ENCODE results near the gene RBP3.

Gene RBP3

DNA sequence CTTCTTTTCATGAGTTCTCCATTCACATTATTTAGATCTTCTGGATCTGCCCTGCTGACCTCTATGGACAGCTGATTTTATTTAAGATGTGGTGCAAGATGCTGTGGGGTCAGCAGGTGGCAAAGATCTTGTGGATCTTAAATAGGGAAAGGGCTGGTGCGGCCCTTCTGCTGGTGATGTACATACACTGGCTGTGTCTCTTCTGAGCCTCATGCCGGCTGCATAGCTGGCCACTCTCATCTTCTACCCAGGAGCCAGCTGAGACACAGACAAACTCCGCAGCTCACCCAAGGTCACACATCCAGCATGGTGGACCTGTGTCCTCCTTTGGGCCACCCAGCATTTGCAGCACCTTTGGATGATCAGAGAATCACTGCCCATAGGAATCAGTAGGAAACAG lies 9.7 kb downstream of the RBP3 start:
- no peak for DNase-seq (ENCODE audit: low read depth)

DNA sequence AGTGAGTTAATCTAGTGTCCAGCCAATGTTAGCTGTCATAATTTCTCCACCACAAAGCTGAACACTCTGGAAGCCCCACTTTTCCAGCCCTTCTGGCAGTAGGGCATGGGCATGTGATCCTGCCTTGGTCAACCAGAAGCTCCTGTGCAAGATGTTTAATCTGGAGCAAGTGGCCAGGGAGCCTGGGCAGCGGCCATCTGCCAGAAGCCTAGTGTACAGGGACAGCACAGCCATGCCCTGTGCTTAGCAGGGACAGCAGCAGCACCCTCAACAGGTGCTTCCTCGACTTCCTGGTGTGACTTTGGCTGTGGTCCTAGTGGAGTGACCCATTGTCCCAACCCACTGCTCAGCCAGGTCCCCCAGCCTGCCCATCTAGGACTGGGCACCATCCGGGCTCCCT lies 10.3 kb downstream of the RBP3 start:
- DNase-seq (ENCODE audit: low read depth) = no peak

DNA sequence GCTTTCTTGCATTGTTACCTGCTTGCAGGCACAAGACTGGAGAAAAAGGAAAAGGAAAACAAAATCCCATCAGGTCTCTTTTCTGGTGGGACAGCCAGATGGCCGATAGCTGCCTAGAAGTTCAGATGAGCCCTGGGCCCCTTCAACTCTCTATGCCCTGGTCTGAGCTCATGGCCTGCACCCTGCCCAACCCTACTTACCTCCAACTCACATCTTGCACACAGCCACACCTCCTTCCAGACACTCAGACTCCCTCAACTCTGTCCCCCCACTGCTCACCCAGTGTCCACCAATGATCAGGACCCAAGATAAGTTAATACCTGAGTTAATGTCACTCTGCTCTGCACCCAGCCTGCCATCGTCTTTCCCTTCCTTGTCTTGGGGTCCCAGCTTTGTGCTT lies 10.9 kb downstream of the RBP3 start:
- no peak for DNase-seq (ENCODE audit: low read depth)

DNA sequence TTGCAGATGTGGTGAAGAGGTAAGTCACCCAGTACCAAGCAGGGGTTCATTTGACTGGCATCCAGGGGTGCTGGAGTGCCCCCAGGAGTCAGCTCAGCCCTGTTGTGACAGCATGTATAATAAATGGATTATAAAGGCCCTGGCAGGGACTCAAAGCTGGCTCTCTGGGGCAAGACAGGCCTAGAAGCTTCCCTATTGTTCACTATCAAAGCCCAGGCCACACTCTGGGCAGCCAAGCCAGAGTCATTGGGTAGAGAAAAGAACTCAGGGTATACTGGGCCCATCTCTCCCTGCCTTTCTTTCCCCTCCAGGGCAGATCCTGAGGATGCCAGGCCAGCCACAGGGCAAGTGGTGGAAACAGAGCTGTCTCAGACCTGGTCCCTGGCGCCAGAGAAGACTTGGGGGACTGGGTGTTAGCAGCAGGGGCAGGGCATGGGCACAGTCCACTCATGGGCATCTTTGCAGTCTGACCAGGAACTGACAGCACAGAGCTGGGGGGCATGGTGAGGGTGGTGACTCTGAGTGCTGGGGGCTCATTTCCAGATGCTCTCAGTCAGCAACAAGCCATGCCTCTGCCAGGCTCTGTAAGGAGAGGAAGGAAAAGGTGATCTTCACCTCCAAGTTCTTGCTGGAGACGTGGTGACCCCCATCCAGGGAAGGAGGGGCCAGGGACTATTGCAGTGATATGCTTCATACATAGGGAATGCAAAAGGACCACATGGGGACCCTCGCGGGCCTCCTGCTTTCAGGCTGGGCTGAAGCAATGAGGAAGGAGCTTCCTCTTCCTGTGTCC lies 11.7 kb downstream of the RBP3 start:
- DNase-seq (ENCODE audit: low read depth) = no peak

DNA sequence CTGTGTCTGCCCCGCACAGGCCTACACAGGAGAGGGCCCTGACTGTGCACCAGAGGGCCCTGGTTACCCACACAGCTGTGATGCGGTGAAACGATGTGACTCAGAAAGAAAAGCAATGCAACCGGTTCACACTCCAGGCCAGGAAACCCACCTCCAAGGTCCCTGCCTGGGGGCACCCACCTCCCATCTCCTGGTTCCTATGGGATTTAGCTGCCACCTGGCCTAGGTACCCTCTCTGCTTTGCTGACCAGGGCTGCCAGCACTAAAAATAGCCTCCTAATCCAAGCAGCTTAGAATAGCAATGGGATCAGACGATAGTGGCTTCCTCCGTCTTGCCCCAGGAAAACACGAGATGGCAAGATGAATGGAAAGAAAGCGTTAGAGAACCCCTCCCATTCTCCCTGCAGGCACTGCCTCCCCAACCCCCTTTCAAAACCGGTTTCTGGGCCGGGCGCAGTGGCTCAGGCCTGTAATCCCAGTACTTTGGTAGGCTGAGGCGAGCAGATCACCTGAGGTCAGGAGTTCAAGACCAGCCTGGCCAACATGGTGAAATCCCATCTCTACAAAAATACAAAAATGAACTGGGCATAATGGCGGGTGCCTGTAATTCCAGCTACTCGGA lies 12.4 kb downstream of the RBP3 start:
- DNase-seq (ENCODE audit: low read depth) = no peak

DNA sequence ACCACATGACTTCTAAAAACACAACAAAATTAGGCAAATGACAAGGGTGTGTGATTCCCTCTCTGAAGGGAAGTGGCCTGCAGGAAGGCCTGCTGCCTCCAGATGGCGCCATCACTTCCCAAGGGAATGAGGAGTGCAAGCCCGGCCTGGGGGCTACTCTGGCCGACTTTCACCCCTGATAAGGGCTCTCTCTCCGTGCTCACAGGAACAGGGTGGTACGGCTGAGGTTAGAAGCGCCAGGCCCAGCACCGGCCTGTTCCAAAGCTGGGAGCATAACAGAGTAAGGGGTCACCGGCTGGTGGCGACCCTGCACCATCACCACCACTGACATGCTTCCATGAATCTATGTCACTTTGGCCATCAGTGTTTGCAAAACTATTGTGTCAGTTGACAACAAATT lies 13.1 kb downstream of the RBP3 start:
- DNase-seq (ENCODE audit: low read depth) = no peak

DNA sequence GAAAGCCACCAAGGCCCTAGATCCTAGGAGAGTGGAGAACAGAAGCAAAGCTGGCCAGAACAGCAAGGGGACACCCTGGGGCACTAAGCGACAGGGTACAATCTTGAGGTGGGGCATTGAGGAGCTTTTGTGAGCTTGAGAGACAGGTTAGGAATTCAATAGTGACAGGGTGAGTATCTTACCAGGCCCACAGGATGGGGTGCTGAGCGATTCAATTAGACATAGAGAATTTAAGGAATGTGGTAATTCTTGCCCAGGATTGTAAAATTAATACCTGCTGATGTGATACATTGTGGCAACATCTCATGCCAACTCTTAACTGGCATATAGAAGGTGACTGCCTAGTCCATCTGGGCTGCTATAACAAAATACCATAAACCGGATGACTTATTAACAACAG lies 14.0 kb downstream of the RBP3 start:
- no peak for DNase-seq (ENCODE audit: low read depth)

DNA sequence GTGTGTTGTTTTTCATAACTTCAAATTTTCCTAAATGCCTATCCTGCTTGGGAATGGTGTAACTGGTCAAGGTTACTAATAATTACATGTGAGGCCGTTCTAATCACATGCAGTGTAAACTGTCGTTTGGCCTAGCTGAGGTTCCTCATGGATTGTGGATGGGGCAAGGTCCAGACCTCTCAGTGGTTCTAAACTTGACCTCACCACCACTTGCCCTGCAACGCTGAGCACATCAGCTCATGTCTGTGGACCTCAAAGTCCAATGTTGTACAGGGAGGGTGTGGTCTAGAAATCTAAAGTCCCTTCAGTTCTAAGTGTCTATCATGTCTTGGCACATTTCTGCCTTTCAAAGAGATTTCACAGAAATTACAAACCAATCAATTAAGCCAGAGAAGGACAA lies 15.6 kb downstream of the RBP3 start:
- DNase-seq (ENCODE audit: low read depth) = no peak

DNA sequence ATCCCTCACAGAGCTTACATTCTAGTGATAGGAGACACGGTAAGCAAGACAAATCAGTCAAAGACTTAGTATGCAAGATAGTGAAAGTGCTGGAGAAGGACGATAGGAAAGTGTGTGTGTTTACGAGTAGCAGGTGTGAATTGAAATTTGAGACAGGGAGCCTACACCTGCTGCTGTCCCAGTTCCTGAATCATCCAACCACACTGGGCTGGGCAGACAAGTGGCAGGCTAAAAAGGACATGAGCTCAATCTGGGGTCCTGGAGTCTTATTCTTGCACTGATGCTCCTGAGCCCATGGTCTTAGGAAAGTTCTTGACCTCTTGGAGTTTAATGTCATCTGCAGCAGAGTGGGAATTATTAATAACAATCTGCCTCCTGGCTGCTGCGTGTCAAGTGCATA lies 16.2 kb downstream of the RBP3 start:
- DNase-seq (ENCODE audit: low read depth) = no peak

DNA sequence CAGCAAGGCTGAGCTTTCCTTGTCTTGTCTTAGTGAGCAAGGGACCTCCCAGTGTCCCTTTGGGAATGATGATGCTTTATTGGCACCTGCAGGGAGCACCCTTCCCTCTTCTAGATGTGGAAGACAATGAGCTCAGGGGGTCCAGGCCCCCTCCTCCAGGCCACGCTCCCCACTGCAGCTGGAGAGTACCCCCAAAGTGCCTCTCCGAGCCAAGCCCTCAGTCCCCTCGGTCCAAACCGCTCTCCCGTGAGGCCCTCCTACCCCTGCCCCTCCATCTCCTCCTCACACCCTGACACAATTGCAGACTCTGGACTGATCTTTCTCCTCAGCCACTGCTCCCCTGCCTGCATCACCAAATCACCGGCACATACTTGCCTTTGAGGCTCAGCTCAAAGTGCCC lies 16.7 kb downstream of the RBP3 start:
- no peak for DNase-seq (ENCODE audit: low read depth)

DNA sequence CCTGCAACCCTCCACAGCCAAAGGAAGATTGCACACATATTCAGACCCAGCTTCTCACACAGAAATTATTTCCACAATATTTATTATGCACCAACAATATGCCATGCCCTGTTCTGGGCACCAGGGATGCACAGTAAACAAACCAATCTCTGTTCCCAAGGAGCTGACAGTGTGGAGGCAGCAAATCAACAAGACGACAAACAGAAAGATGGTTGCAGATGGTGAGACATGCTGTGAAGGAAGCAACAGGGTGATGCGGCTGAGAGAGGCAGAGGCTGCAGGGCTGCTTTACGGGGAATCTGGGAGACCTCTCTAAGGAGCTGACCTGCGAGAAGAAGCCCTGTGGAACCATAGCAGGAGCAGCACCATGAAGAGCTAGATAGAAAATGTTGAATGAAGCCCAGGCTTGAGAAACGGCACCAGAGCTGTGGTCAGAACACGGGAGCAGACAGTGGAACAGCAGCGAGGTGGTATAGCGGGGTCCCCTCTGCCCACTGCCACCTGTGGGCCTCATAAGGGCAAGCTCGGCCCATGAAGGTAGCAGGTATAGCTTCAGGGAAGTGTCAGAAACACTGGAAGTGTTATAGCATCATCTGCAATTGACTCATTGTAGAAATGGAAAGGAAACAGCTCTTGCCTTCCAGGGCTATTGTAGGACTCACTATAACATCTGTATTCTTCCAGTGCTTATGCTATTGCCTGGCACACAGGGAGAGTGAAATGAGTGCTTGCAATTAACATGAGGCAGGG lies 17.4 kb downstream of the RBP3 start:
- DNase-seq (ENCODE audit: low read depth) = no peak

DNA sequence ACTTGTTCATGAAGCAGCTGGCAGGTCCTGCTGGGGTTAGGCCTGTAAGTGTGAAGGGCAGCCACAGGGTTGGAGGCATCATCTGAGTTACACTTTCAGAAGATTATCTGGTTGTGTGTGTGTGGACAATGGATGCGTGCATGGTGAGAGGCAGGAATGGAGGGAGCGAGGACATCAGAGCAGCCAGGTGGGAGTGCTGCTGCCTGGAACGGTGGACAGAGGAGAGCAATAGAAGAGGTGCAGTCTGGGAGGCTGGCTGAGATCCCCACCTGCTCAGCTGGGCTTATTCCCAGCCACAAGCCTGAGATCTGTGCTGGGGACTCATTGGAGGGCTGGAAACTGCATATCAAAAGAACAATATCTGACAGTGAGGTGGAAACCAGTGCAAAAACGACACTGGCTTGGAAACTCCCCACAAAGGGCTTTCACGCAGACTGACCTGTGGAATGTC lies 18.0 kb downstream of the RBP3 start:
- no peak for DNase-seq (ENCODE audit: low read depth)

DNA sequence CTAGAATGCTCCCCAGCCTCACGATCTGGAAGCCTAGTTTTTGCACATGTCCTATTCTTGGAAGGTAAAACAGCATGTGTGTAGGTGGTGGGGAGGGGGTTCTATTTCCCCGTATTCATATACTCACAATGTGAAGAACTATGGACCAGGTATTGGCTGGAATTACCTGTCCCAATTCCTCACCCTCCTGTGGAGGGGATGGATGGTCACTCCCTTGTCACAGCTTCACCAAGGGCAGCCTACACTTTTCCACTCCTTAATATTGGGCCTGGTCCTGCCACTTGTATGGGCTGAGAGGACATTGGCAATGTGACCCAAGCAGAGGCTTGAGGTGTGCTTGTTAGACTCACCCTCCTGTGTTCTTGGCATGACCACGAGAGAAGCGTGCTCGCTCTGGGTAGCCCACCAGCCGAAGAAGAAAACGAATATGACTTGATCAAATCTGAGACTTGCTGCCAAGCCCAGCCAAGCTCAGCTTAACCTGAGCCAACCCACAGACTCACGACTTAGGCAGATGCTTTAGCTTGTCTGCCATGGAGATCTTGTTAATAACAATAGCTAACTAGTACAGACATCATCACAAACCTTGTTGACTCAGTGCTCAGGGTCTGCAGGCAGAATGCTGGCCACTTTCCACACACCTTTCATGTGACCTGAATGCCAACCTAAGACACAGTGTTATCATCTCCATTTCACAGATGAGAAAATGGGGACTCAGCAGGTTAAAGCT lies 18.7 kb downstream of the RBP3 start:
- no peak for DNase-seq (ENCODE audit: low read depth)

DNA sequence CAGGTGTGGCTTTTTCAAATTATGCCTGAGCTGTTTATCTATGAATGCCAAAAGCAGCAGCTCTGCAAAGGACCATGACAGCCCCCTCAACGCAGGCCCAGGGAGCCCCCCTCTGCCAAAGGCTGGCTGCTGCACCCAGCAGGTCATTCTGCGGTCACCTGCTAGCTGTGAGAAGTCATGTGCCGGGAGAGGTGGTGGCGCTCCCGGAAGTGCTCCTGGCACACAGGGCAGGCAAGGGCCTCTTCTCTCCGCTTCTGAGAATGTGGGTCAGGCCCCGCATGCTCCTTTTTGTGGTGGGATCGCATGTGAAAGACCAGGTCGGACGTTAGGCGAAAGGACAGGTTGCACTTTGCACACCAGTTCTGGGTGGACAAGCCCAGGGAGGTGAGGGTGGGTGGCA lies 19.5 kb downstream of the RBP3 start:
- DNase-seq (ENCODE audit: low read depth) = no peak

DNA sequence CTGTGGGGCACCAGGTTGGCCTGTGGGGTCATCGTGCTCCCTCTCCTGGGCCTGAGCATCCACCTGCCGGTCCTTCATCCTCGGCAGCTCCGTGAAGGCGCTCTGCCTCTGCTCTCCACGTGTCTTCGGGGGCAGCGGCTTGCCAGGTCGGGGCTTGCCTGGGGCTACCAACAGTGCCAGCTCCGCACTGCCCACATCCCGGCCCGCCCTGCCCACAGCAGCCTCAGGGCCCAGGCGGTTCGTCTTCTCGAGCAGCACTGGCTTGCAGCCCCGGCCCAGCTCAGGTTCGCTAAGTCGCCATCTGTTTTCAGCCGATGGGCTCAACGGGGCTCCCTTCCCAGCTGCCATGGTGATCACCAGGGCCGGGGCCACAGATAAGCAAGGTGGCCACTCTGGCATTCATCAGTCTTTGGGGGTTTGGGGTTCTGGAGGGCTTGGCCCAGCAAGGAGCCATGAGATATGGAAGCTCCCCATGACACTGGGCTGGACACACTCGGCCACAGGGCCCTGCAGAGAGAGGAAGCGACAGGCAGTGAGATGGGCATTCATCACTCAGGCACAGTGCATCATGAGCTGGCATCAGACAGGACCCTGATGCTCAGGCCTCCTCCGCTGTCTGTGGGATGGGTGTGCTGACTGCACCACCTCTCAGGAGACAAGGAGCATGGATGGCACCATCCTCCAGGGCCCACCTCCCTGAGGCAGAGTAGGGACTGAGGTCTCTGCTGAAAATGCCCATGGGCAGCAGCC lies 20.4 kb downstream of the RBP3 start:
- DNase-seq (ENCODE audit: low read depth) = no peak

DNA sequence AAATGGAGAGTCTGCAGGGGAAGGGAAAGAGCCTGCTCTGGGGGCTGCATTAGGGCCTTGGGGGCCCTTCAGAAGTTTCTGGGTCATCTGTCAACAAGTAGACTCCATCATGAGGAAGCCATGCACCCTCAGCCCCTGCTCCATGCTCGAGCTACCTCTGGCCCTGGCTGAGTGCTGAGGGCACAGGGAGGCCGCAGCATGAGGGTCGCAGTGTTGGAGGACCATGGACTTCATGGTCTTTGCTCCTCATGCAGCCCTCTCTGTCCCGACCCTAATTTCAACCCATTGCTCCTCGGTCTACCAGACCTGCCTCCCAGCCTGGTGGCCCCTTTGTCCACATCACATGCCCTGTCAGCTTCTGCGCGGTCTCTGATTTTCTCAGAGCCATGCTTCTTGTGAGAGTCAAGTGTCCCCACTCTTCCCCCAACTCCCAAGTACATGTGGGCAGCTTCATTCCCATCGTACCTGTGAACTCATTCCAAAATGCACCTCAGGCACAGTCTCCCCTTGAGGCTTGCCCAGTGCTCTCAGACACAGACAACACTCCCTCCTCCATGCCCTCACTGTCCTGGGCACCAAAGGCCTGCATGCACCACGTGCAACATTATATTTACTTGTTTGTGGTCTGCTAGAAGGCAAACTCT lies 21.2 kb downstream of the RBP3 start:
- no peak for DNase-seq (ENCODE audit: low read depth)

DNA sequence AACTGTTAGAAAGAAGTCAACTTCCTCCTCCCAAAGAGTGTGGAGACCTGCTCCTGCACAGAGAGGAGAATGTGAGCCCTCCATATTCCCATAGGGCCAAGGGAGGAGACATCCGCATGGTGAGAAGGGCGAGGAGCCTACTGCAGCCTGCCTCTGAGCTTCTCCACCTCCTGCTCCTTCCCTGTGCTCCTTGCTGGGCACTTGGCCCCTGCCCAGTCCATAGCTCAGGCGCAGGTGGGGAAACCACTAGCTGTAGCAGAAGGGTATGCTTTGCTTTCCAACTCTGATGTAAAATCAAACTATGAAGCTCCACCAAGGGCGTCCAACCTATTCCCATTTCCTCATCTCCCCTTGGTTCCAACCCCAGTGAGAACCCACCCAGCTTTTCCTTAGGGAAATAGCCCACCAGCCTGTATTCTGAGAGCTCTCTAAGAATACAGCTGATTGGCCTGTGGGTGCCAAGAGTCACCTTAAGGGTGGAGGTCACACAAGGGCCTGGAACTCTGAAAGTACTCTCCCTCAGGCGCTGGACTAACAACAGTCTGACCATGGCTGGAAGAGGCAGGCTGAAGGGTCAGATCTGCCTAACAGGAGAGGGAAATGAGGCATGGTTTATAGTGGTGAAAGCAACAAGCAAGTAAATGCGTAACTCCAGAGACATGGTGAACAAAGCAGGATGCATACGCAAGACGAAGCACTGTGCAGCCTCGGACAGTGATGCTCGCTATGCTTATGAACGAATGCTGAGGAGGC lies 22.0 kb downstream of the RBP3 start:
- no peak for DNase-seq (ENCODE audit: low read depth)

DNA sequence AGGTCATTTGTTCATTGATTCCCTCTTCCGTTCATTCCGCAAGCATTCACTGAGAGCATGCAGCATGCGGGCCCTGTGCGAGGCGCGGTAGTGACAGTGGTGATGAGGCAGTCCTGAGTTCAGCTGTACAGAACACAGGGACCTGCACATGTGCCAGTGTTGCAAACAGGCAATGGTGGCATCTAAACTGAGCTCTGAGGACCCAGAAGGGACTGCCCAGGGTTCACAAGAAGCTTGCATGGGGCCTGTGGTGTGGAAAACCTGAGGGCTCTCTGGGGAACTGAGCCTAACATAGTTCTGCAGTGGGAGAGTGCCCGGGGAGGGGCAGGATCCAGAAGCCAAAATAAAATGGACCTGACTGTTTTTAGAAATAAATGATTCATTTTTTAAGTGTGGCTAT lies 22.7 kb downstream of the RBP3 start:
- DNase-seq (ENCODE audit: low read depth) = no peak

DNA sequence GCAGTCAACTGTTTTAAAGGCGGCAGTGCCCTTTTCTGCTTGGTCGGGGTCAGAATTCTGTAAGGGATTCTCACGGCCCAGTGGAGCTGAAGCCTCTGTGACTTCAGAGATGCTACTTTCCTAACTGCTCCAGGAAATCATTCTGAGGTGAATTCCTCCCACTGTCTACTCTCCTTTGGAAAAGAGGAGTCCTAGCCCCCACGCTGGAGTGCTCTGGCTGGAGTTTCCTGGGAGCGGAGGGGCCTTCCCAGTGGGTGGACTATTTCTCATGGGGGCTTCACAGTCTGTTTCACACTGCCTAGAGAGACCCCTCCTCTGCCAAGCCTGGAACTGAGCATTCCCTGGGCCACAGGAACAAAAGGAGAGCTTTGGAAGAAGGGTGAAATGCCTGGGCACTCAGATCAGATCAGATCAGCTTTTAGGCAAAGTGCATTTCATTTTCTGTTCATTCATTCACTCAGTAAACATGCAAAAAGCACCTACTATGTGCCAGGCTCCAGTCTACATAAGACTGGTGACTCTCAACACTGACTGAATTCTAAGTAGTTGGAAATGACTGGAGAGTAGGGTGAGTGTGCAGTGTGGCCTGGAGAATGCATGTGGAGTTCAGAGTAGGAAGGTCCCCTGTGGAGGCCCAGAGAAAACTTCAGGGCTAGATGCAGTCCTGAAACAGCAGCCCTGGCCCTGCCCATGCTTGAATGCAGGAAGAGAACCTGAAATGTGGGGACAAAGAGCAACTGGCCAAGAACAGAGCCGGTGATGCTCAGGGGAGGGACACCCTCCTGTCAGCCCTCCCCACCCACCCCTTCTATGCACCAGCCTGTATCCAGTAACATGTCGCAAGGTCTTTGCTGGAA lies 23.7 kb downstream of the RBP3 start:
- DNase-seq (ENCODE audit: low read depth) = no peak

DNA sequence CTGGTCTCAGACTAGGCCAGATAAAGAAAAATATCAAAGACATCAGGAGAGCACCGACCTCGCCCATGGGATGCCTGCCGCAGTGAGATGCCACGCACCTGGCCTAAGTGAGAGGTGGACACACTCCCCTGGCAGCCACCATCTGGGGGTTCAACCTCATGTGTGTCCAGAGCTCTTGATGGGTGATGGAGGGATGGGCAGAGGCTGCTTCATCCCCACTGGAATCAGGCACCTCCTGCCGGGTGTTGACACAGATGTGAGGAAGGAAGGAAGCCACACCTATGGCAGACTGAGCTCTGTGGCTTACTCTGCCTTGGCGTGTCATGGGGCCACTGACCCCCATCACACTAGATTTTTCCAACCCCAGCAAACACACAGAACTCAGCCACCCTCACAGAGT lies 24.6 kb downstream of the RBP3 start:
- DNase-seq (ENCODE audit: low read depth) = no peak

Data from stimulated activated CD4-positive, alpha-beta T cell treated with anti-CD3 and anti-CD28 coated beads, Interleukin-2, amount 100 ng/mL, for 4 hours (primary cell).